IPS DF 6.9 (cell line): ENCODE data around the gene SCG2.

Source experiments
- DNase-seq: peaks from one replicate; pipeline ENCODE4 v3.0.0-alpha.2; 2013; ENCODE audit warnings: low read depth, low spot score
- H3K27ac ChIP-seq: one replicate; pipeline ENCODE4 v1.5.1; 2013; ENCODE audit warnings: low read length, control low read depth
- H3K27me3 ChIP-seq: 2 replicates; pipeline ENCODE4 v1.6.1; 2013; ENCODE audit warnings: mild to moderate bottlenecking, low read length; ENCODE audit not compliant: control insufficient read depth, insufficient read depth
- H3K36me3 ChIP-seq: 2 replicates; pipeline ENCODE4 v1.6.1; 2013; ENCODE audit warnings: low read length; ENCODE audit not compliant: control insufficient read depth, insufficient read depth
- H3K4me1 ChIP-seq: 2 replicates; pipeline ENCODE4 v1.6.1; 2013; ENCODE audit warnings: low read length; ENCODE audit not compliant: control insufficient read depth, insufficient read depth
- H3K4me3 ChIP-seq: 2 replicates; pipeline ENCODE4 v1.5.1; 2013; ENCODE audit warnings: mild to moderate bottlenecking, low read length
- H3K9me3 ChIP-seq: 2 replicates; pipeline ENCODE4 v1.6.1; 2013; ENCODE audit warnings: low read length, inconsistent platforms; ENCODE audit not compliant: control insufficient read depth, insufficient read depth
- WGBS: extraction: QIAGEN DNeasy Blood & Tissue Kit; methylation state at CpG from one replicate; pipeline ENCODE4 v1.1.7; 2013; ENCODE audit warnings: mixed read lengths, missing lambda C conversion rate; ENCODE audit not compliant: insufficient read length, insufficient coverage; 5-methylcytosine and 5-hydroxymethylcytosine counted together

The SCG2 gene, protein sequence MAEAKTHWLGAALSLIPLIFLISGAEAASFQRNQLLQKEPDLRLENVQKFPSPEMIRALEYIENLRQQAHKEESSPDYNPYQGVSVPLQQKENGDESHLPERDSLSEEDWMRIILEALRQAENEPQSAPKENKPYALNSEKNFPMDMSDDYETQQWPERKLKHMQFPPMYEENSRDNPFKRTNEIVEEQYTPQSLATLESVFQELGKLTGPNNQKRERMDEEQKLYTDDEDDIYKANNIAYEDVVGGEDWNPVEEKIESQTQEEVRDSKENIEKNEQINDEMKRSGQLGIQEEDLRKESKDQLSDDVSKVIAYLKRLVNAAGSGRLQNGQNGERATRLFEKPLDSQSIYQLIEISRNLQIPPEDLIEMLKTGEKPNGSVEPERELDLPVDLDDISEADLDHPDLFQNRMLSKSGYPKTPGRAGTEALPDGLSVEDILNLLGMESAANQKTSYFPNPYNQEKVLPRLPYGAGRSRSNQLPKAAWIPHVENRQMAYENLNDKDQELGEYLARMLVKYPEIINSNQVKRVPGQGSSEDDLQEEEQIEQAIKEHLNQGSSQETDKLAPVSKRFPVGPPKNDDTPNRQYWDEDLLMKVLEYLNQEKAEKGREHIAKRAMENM

DNA sequence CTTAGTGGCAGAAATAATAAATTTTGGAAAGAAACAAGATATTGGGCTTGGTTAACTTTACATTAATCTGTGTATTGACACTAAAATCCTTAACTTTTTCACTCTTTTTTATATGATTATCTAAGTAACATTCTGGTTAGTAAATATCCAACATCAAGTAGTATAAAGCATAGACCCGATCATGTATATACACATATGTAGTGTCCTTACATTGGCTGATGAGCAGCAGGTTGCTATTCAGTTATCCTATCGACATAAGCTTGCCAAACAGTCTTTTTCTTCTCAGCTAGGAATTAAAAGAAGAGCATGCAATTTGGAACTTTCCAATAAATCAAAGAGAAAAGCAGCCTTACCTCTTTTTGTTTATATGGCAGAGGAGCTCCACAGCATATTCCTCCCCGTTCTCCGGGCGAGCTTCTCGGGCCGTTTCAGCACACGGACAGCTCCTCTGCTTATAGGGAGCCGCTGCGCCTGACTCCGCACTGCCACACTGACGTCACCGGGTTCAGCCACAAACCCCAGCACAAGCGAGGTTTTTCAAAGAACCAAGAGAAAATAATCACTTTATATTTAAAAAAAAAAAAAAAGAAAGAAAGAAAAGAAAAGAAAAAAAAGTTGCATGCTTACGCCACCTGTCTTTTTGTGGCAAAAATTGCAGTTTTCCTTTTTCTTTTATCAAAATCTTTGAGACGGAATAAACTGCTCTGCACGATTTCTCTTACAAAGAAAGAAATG lies at the start of gene SCG2:
SCG2 (minus strand) TSS at position 430 of the 735 bp plus-strand sequence. CDS start 3,079 bp downstream, outside the sequence.
- Histone ChIP-seq H3K36me3 (no peaks in the 10 kb centered on the region; the same call in 1 of the 2 replicates), H3K27ac (no peak within 1 kb of the TSS), H3K9me3 (no peaks in the 10 kb centered on the region), H3K4me3 (no peak within 1 kb of the TSS), H3K4me1 (no peaks in the 10 kb centered on the region), H3K27me3 (no peaks in the 10 kb centered on the region)
- DNase-seq, result peak; percentile 16
- no CpG with 5 or more reads among the region's 17 CpGs for WGBS

DNA sequence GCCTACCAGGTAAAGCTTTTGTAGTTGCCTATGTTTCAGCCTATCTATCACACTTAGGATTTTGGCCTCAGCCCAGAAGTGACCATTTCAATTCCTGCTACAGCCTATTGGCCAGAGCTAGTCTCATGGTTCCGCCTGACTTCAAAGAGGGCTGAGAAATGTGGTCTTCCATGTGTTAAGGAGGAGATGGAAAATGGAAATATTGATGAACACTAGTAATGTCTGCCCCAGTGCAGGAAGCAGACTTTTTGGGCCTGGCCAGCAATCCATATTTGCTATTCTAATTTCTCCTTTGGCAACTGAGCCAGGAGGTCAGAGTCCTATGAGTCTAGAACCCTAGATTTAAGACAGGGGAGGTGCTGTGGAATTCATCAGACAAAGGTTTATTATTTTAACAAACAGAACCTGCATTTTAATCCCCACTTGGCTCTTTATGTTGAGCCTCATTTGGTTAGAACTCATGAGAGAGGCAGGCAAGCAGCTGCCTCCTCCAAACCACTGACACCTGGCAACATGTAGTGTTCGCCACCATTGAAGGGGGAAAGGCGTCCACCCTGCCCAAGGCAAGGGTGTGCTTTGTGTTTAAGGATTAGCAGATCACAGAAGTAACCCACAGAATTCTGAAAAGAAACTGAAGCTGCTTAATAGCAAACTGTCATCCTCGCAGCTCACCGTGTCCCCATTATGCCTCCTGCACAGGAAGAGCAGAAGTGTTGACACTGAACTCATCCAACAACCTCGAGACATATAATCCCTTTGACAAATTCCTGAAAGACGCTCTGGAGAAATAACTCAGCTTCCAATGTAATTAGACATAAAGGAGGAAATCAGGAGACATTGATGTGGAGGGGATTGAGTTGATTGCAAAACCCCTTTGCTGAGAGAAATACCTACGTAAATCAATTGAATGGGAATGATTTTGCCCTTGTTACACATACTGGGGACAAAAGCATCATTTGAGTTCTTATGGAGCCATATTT lies 47.7 kb upstream of the SCG2 start:
- no peak for DNase-seq
- no CpG with 5 or more reads among the region's 8 CpGs for WGBS
- Histone ChIP-seq H3K4me1 (0 out of 2 replicates have a peak, but pooled peaks cover 2% of the 10 kb centered on the region), H3K27ac (no peak overlapping the region), H3K27me3 (no peaks in the 10 kb centered on the region), H3K36me3 (no peaks in the 10 kb centered on the region), H3K4me3 (no peak overlapping the region), H3K9me3 (no peaks in the 10 kb centered on the region)

DNA sequence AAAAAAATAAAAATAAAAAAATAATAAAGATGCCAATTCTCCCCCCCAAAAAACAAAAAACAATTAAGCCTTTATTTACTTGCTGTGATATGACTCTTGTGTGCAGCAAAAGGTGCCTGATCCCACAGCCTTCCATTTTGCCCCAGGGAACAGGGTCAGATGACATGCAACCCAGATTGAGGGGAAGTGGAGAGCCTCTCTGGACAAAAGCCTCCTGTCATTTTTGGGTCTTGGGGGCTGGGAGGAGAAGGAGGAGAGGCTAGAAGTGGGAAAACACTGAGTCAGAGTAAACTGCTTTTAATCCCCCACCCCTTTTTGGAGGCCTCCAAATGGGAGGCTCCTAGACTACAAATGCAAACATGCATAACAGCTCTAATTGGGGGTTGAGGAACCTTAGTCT lies 46.6 kb upstream of the SCG2 start:
- no peaks in the 10 kb centered on the region for H3K9me3 ChIP-seq
- no peak for DNase-seq
- no peaks in the 10 kb centered on the region for H3K36me3 ChIP-seq
- H3K27ac ChIP-seq, result no peak overlapping the region
- no peak overlapping the region for H3K4me3 ChIP-seq
- H3K4me1 ChIP-seq, result 0 out of 2 replicates have a peak, but pooled peaks cover 2% of the 10 kb centered on the region
- H3K27me3 ChIP-seq, result no peaks in the 10 kb centered on the region

DNA sequence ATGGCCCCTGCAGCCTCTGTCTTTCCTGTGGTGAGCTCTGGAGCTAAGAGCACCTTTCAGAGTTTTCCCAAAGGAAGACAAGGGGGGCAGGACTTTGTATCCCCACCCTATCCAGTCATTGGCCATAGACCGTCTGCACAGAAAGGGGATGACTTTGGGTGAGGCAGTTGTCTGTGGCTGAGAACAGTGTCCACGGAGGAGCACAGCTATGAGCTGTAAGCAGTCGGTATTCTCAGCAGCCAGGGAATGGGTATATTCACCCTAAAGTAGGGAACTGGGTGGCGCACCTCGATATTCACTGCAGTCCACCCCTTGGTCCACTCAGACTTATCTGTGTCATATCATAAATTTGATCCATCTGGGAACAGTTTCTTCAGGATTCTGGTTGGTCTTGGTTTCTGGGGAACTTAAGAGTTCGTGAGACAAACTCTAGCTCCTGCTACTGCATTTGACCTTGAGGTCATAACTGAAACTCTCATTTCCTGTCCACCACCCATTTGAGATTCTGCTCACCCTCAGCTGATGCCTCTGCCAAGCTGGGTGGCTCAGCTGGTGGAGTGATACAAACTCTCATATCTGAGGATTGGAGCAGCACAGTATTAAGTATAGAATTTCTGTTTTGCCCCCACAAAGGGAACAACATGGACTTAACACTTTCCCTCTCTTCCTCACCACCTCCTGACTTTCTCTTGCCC lies 45.2 kb upstream of the SCG2 start:
- DNase-seq, result no peak
- no CpG with 5 or more reads among the region's 6 CpGs for WGBS
- no peak overlapping the region for H3K4me3 ChIP-seq

DNA sequence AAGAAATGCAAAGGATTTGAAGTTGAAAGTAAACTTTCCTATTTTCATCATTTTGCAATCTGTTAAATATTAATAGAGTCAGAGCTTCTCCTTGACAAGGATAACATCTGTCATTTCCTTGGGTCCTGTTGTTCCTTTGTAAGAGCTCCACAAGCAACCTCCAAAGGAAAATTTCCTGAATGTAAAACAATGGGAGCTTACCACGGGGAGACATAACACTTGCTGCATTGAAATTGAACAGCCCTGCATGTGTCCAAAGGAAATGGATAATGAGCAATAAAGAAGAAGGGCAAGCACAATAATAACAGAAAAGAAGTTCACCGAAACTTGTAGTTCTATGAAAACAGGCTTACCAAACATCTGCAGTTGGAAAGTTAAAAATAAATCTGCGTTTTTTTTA lies 42.0 kb upstream of the SCG2 start:
- WGBS, result no CpG with 5 or more reads among the region's 3 CpGs
- no peak overlapping the region for H3K27ac ChIP-seq
- no peak for DNase-seq

More for the DNA sequence above, 45.2 kb upstream of the SCG2 start:
- Histone ChIP-seq H3K27ac (no peak overlapping the region), H3K27me3 (no peaks in the 10 kb centered on the region), H3K9me3 (no peaks in the 10 kb centered on the region), H3K4me1 (0 out of 2 replicates have a peak, but pooled peaks cover 2% of the 10 kb centered on the region), H3K36me3 (no peaks in the 10 kb centered on the region)

DNA sequence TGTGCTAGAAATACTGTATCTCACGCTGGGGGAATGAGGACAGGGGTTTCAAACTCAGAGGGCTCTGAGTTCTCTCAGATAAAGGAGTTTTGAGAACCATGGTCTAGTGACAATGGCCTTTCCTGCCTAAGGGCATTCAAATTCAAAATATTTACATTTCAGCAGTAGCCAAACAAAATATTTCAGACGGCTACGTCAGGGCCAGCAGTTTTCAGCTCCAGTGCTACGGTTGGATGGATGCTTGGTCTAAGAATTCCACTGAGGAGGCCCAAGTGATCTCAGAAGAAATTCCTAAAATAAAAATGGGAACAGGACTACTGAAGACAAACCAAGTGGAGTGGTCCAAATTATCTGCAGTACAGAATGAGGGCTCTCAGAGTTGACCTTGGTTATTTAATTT lies 41.1 kb upstream of the SCG2 start:
- no peaks in the 10 kb centered on the region for H3K27me3 ChIP-seq
- H3K4me3 ChIP-seq, result no peak overlapping the region
- no peaks in the 10 kb centered on the region for H3K9me3 ChIP-seq
- no CpG with 5 or more reads among the region's 4 CpGs for WGBS
- no peak for DNase-seq
- 0 out of 2 replicates have a peak, but pooled peaks cover 1% of the 10 kb centered on the region for H3K4me1 ChIP-seq
- H3K36me3 ChIP-seq, result no peaks in the 10 kb centered on the region
- no peak overlapping the region for H3K27ac ChIP-seq

More for the DNA sequence above, 42.0 kb upstream of the SCG2 start:
- H3K4me3 ChIP-seq, result no peak overlapping the region
- H3K4me1 ChIP-seq, result 0 out of 2 replicates have a peak, but pooled peaks cover 1% of the 10 kb centered on the region
- H3K9me3 ChIP-seq, result no peaks in the 10 kb centered on the region
- no peaks in the 10 kb centered on the region for H3K36me3 ChIP-seq
- H3K27me3 ChIP-seq, result no peaks in the 10 kb centered on the region

DNA sequence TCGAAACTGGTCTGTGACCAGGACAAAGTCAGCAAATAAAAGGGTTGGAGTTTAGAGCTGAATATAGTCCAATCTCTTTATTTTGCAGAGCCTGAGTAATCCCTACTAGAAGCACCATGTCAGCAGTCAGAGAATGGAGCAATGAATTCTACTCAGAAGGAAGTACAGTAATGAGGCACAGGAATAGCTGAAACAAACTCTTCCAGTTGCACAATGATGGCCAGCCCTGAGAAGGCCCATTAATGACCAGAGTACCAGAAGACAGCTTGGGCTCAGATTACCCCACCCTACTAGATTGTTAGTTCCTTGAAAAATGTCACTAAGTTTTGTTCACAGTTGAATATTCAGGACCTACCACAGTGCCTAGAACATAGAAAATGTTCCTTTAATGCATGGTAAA lies 40.3 kb upstream of the SCG2 start:
- Histone ChIP-seq H3K36me3 (no peaks in the 10 kb centered on the region), H3K4me1 (0 out of 2 replicates have a peak, but pooled peaks cover 1% of the 10 kb centered on the region), H3K9me3 (no peaks in the 10 kb centered on the region), H3K27me3 (no peaks in the 10 kb centered on the region), H3K27ac (no peak overlapping the region), H3K4me3 (no peak overlapping the region)
- no peak for DNase-seq
- WGBS, result no CpG with 5 or more reads among the region's 1 CpG

DNA sequence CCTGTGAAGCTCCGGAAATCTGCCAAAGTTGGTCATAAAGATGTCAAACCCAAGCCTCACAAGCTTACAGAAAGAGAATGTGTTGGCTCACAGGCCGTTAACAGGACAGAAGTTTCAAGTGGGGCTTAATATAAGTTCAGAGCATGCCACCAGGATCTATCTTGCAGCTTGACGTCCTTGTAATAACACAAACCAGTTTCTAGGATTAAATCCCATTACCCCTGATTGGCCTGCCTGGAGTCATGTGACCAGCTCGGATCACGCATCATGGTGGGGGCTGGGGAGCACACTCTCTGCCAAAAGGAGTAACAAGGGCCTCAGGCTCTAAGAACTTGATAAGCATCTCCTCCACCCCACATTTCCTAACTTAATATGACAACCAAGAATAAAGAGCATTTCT lies 38.9 kb upstream of the SCG2 start:
- Histone ChIP-seq H3K4me1 (0 out of 2 replicates have a peak, but pooled peaks cover 1% of the 10 kb centered on the region), H3K27me3 (no peaks in the 10 kb centered on the region), H3K36me3 (no peaks in the 10 kb centered on the region), H3K9me3 (no peaks in the 10 kb centered on the region), H3K4me3 (no peak overlapping the region), H3K27ac (no peak overlapping the region)
- no CpG with 5 or more reads among the region's 5 CpGs for WGBS
- DNase-seq, result no peak

DNA sequence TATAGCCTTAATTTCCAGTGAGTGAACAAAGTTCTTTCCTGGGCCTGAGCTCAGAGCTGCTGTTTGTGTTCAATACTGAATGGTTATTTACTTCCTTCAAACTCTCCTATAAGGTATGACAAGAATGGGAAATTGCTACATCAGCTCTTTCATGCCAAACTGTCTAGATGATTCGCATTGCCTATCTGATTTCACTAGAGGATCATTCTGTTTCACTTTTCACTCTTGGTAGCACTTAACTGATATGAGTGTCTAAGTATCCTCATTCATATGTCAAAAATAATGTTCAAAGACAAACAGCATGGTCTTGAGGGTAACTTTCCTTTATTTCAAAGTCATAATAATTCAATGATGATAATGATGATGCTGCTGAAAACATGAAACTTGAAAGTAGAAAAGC lies 32.9 kb upstream of the SCG2 start:
- H3K4me3 ChIP-seq, result no peak overlapping the region
- WGBS, result no CpG with 5 or more reads among the region's 1 CpG
- H3K27me3 ChIP-seq, result no peaks in the 10 kb centered on the region
- no peak overlapping the region for H3K27ac ChIP-seq
- H3K9me3 ChIP-seq, result no peaks in the 10 kb centered on the region
- H3K4me1 ChIP-seq, result no peaks in the 10 kb centered on the region
- no peaks in the 10 kb centered on the region for H3K36me3 ChIP-seq
- DNase-seq, result no peak
